HEK293T (cell line): ENCODE measurements around the gene GZMH.
"Not testable (repeated sequence)": the region's sequence is repeated elsewhere in the genome, so short reads cannot be mapped to it uniquely, and the experiment has no call there.

ENCODE experiments used
- CTCF ChIA-PET: fragments of 350-600 bp; formaldehyde crosslinking; extraction: SDS; loops from one replicate; lab custom pipeline; 2021; ENCODE audit warnings: antibody characterized with exemption, inconsistent platforms; lab: Yijun Ruan, JAX
- POLR2A ChIA-PET: fragments of 350-600 bp; formaldehyde crosslinking; extraction: SDS; loops from one replicate; lab custom pipeline; 2020; ENCODE audit warnings: antibody characterized with exemption, inconsistent platforms; lab: Yijun Ruan, JAX
- DNase-seq: peaks from one replicate; pipeline ENCODE4 v3.0.0; 2012; ENCODE audit warnings: mixed read lengths; ENCODE audit errors: extremely low spot score
- ARNT ChIP-seq: fragments of 450-650 bp; IDR thresholded peaks from 2 replicates; pipeline ENCODE4 v1.6.1; 2017; ENCODE audit warnings: mild to moderate bottlenecking
- BHLHE40 ChIP-seq: fragments of 450-650 bp; IDR thresholded peaks from 2 replicates; pipeline ENCODE4 v1.6.1; 2016; ENCODE audit warnings: mild to moderate bottlenecking, moderate library complexity, borderline replicate concordance
- CTBP1 ChIP-seq: fragments of 450-650 bp; IDR thresholded peaks from 2 replicates; pipeline ENCODE4 v1.6.1; 2016; ENCODE audit warnings: borderline replicate concordance
- ELF4 ChIP-seq: fragments of 450-650 bp; IDR thresholded peaks from 2 replicates; pipeline ENCODE4 v1.6.1; 2017; ENCODE audit warnings: antibody characterized with exemption
- FOXA1 ChIP-seq: fragments of 450-650 bp; IDR thresholded peaks from 2 replicates; pipeline ENCODE4 v1.6.1; 2016; ENCODE audit warnings: mild to moderate bottlenecking
- FOXK2 ChIP-seq: fragments of 450-650 bp; IDR thresholded peaks from 2 replicates; pipeline ENCODE4 v1.6.1; 2016; ENCODE audit warnings: mild to moderate bottlenecking
- FOXM1 ChIP-seq: fragments of 450-650 bp; IDR thresholded peaks from 2 replicates; pipeline ENCODE4 v1.6.1; 2017; ENCODE audit warnings: mild to moderate bottlenecking, borderline replicate concordance
- HDGF ChIP-seq: fragments of 450-650 bp; IDR thresholded peaks from 2 replicates; pipeline ENCODE4 v1.6.1; 2017; ENCODE audit warnings: antibody characterized with exemption, borderline replicate concordance
- L3MBTL2 ChIP-seq: fragments of 450-650 bp; conservative IDR thresholded peaks from 2 replicates; pipeline ENCODE4 v1.6.1; 2016; ENCODE audit warnings: mild to moderate bottlenecking
- LEF1 ChIP-seq: fragments of 450-650 bp; IDR thresholded peaks from 2 replicates; pipeline ENCODE4 v1.6.1; 2017; ENCODE audit warnings: mild to moderate bottlenecking, borderline replicate concordance
- NFRKB ChIP-seq: fragments of 450-650 bp; IDR thresholded peaks from 2 replicates; pipeline ENCODE4 v1.6.1; 2016; ENCODE audit warnings: mild to moderate bottlenecking, moderate library complexity
- SP1 ChIP-seq: fragments of 450-650 bp; IDR thresholded peaks from 2 replicates; pipeline ENCODE4 v1.6.1; 2017
- SUZ12 ChIP-seq: fragments of 450-650 bp; IDR thresholded peaks from 2 replicates; pipeline ENCODE4 v1.6.1; 2016; ENCODE audit warnings: mild to moderate bottlenecking
- TARDBP ChIP-seq: fragments of 450-650 bp; IDR thresholded peaks from 2 replicates; pipeline ENCODE4 v1.6.1; 2016
- ZNF384 ChIP-seq: fragments of 450-650 bp; IDR thresholded peaks from 2 replicates; pipeline ENCODE4 v1.6.1; 2016
- TF ChIP-seq, protein P1 (sequence below): fragments of 450-650 bp; IDR thresholded peaks from 2 replicates; pipeline ENCODE4 v1.6.1; 2016

GZMH gene

GRCh38 chr14:24605435-24606190, 3.9 kb downstream of the GZMH start:
- POLR2A ChIA-PET = no interaction called here
- DNase-seq = peak; percentile 70
- CTCF ChIA-PET = interaction anchor here (0.6 to 1.4 kb wide), 6 partner anchors 9 to 69 kb away, joined by 3 to 5 read pairs (median 4); no protein-coding TSS in a partner anchor
- TF ChIP-seq SUZ12 (no peak), ELF4 (no peak), FOXK2 (no peak), ARNT (no peak), NFRKB (no peak), FOXA1 (no peak), TARDBP (no peak), LEF1 (no peak), HDGF (no peak), FOXM1 (no peak), ZNF384 (no peak), SP1 (no peak), CTBP1 (no peak), L3MBTL2 (no peak), BHLHE40 (no peak)
- TF ChIP-seq, protein P1, sequence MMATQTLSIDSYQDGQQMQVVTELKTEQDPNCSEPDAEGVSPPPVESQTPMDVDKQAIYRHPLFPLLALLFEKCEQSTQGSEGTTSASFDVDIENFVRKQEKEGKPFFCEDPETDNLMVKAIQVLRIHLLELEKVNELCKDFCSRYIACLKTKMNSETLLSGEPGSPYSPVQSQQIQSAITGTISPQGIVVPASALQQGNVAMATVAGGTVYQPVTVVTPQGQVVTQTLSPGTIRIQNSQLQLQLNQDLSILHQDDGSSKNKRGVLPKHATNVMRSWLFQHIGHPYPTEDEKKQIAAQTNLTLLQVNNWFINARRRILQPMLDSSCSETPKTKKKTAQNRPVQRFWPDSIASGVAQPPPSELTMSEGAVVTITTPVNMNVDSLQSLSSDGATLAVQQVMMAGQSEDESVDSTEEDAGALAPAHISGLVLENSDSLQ = no peak

DNA sequence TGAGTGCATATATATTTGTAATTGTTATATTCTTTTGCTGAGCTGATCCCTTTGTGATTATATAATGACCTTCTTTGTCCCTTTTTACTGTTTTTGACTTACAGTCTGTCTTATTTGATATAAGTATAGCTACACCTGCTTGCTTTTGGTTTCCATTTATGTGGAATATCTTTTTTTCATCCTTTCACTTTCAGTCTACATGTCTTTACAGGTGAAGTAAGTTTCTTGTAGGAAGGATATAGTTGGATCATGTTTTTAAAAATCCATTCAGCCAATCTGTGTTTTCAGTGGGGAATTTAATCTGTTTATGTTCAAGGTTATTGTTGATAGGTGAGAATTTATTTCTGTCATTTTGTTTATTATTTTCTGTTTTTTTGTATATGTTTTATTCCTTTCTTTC, 12.1 kb downstream of the GZMH start:
- DNase-seq = no peak
- CTCF ChIA-PET = no interaction called here
- POLR2A ChIA-PET = no interaction called here
- no peak for TF ChIP-seq FOXM1
- TF ChIP-seq, protein P1 = no peak
- no peak for TF ChIP-seq ELF4
- no peak for TF ChIP-seq CTBP1
- TF ChIP-seq FOXA1 = no peak
- TF ChIP-seq FOXK2 = no peak
- TF ChIP-seq ZNF384 = no peak
- TF ChIP-seq HDGF = no peak
- TF ChIP-seq LEF1 = no peak
- TF ChIP-seq ARNT = no peak
- no peak for TF ChIP-seq TARDBP

DNA sequence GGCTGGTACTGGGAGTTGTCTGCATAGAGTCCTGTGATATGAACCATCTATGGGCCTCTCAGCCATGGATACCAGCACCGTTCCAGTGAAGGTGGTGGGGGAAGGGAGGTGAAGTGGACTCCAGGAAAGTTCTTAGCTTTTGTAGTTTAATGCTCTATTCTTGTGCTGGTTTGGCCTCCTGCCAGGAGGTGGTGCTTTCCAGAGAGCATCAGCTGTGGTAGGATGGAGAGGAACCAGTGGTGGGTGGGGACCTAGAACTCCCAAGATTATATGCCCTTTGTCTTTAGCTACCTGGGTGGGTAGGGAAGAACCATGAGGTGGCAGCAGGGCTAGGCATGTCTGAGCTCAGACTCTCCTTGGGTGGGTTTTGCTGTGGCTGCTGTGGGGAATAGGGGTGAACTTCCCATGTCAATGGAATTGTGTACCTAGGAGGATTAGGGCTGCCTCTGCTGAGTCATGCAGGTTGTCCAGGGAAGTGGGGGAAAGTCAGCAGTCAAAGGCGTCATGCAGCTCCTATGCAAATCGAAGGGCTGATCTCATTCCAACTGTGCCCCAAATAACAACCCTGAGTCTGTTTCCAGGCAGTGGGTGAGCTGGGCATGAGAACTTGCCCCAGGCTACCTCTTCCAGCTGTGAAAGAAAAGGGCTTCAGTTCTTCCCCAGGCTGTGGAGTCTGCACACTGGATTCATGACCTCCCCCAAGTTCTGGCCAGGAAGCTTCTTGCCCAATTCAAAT, 14.2 kb downstream of the GZMH start:
- TF ChIP-seq TARDBP (no peak), LEF1 (no peak), HDGF (no peak), NFRKB (no peak), L3MBTL2 (no peak), ZNF384 (no peak), FOXM1 (no peak), CTBP1 (no peak), SUZ12 (no peak), BHLHE40 (no peak), ELF4 (no peak), SP1 (no peak), FOXA1 (no peak), ARNT (no peak), FOXK2 (no peak)
- TF ChIP-seq, protein P1 = no peak
- ChIA-PET CTCF (interaction anchor here (1.1 kb wide), 1 partner anchor 10 kb away, joined by 4 read pairs; no protein-coding TSS in a partner anchor), POLR2A (no interaction called here)
- DNase-seq = no peak

GRCh38 chr14:24591004-24591403, 18.5 kb downstream of the GZMH start:
- DNase-seq, CTCF ChIA-PET, POLR2A ChIA-PET: not testable (repeated sequence)

DNA sequence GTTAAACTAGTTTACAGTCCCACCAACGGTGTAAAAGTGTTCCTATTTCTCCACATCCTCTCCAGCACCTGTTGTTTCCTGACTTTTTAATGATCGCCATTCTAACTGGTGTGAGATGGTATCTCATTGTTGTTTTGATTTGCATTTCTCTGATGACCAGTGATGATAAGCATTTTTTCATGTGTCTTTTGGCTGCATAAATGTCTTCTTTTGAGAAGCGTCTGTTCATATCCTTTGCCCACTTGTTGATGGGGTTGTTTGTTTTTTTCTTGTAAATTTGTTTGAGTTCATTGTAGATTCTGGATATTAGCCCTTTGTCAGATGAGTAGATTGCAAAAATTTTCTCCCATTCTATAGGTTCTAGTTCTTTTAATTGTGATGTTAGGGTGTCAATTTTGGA, 25.1 kb downstream of the GZMH start:
- DNase-seq, POLR2A ChIA-PET, CTCF ChIA-PET: not testable (repeated sequence)

- TF ChIP-seq FOXK2 = no peak
- TF ChIP-seq SUZ12 = no peak
- TF ChIP-seq ELF4 = no peak
- no peak for TF ChIP-seq ZNF384
- CTCF ChIA-PET = no interaction called here
- DNase-seq = no peak
- POLR2A ChIA-PET = no interaction called here
Observed at GRCh38 chr14:24578558-24578957, 30.9 kb downstream of the GZMH start.
